Fibroblast of mammary gland (primary cell): ENCODE results near the gene PEG3.

Experiments used
- DNase-seq: peaks from one replicate; pipeline ENCODE4 v3.0.0-alpha.2; 2010; ENCODE audit warnings: low read depth
- H3K4me3 ChIP-seq: 2 replicates; pipeline ENCODE4 v1.5.1; 2011; ENCODE audit warnings: low read depth, mild to moderate bottlenecking, low read length, moderate library complexity; ENCODE audit not compliant: control insufficient read depth
- CTCF ChIP-seq: conservative IDR thresholded peaks from 2 replicates; pipeline ENCODE4 v1.5.1; 2011; ENCODE audit warnings: low read depth, low read length, inconsistent platforms; ENCODE audit not compliant: control insufficient read depth, insufficient read depth

PEG3 gene

GRCh38 chr19:56834564-56835375 is 5.8 kb downstream of the PEG3 start:
- DNase-seq = peak; percentile 1
- no peak overlapping the region for H3K4me3 ChIP-seq
- no peak for TF ChIP-seq CTCF

GRCh38 chr19:56832352-56832928 is 8.1 kb downstream of the PEG3 start:
- no peak for TF ChIP-seq CTCF
- H3K4me3 ChIP-seq = no peak overlapping the region
- no peak for DNase-seq

GRCh38 chr19:56831255-56831654 is 9.3 kb downstream of the PEG3 start:
- DNase-seq = no peak
- H3K4me3 ChIP-seq = no peak overlapping the region
- no peak for TF ChIP-seq CTCF

- no peak for DNase-seq
- no peak overlapping the region for H3K4me3 ChIP-seq
- TF ChIP-seq CTCF = no peak
Measured at GRCh38 chr19:56829596-56829995, 10.9 kb downstream of the PEG3 start.

- DNase-seq = no peak
- no peak overlapping the region for H3K4me3 ChIP-seq
- no peak for TF ChIP-seq CTCF
Measured at GRCh38 chr19:56827708-56828107, 12.8 kb downstream of the PEG3 start.

- no peak for TF ChIP-seq CTCF
- DNase-seq = no peak
- H3K4me3 ChIP-seq = no peak overlapping the region
Measured at GRCh38 chr19:56823956-56824355, 16.6 kb downstream of the PEG3 start.
